Stimulated activated CD8-positive, alpha-beta memory T cell treated with anti-CD3 and anti-CD28 coated beads, Interleukin-7, amount 100 ng/mL, for 24 hours (primary cell): ENCODE measurements around the gene CYB5R3.

Experiments used
- DNase-seq: peaks from one replicate; pipeline ENCODE4 v3.0.0-alpha.2; 2020; ENCODE audit warnings: low read depth

The CYB5R3 gene

GRCh38 chr22:42649246-42650099 is at the start of gene CYB5R3:
Gene CYB5R3 (minus strand): TSS chr22:42649392. CDS start chr22:42649315, 77 bp downstream.
- DNase-seq, result peak; percentile 49

GRCh38 chr22:42697542-42698013 is 48.4 kb upstream of the CYB5R3 start:
- DNase-seq, result no peak

- DNase-seq, result no peak
These were observed 47.3 kb upstream of the CYB5R3 start for GRCh38 chr22:42696331-42696967.

GRCh38 chr22:42695294-42695693 is 46.1 kb upstream of the CYB5R3 start:
- no peak for DNase-seq

GRCh38 chr22:42693763-42694683 is 44.8 kb upstream of the CYB5R3 start:
- no peak for DNase-seq

GRCh38 chr22:42693055-42693762 is 44.0 kb upstream of the CYB5R3 start:
- no peak for DNase-seq

GRCh38 chr22:42692239-42693054 is 43.3 kb upstream of the CYB5R3 start:
- DNase-seq, result no peak

- DNase-seq, result no peak
These were observed 42.2 kb upstream of the CYB5R3 start for GRCh38 chr22:42691440-42691839.

GRCh38 chr22:42688241-42689211 is 39.3 kb upstream of the CYB5R3 start:
- DNase-seq, result no peak

- DNase-seq, result no peak
These were observed 37.7 kb upstream of the CYB5R3 start for GRCh38 chr22:42686756-42687491.

GRCh38 chr22:42685941-42686653 is 36.9 kb upstream of the CYB5R3 start:
- no peak for DNase-seq

GRCh38 chr22:42684462-42685195 is 35.4 kb upstream of the CYB5R3 start:
- no peak for DNase-seq

GRCh38 chr22:42683578-42684283 is 34.5 kb upstream of the CYB5R3 start:
- no peak for DNase-seq

GRCh38 chr22:42682113-42682851 is 33.1 kb upstream of the CYB5R3 start:
- no peak for DNase-seq

- no peak for DNase-seq
These were observed 31.5 kb upstream of the CYB5R3 start for GRCh38 chr22:42680648-42681047.

- DNase-seq, result no peak
These were observed 30.5 kb upstream of the CYB5R3 start for GRCh38 chr22:42679691-42680090.
